Mucosa of rectum (tissue), 2 donors: ENCODE measurements around the gene PIEZO2.

ENCODE experiments used
- H3K27ac ChIP-seq, 2 donors: one replicate each; pipeline ENCODE4 v1.7.0; 2013; ENCODE audit warnings: inconsistent platforms in 2 of 2, low read depth in 2 of 2, low read length in 2 of 2
- H3K27me3 ChIP-seq, 2 donors: one replicate each; pipeline ENCODE4 v1.7.0; 2013; ENCODE audit warnings: low read length in 2 of 2; ENCODE audit not compliant: control insufficient read depth in 2 of 2, insufficient read depth in 2 of 2
- H3K36me3 ChIP-seq, 2 donors: one replicate each; pipeline ENCODE4 v1.7.0; 2013; ENCODE audit warnings: low read length in 2 of 2; ENCODE audit not compliant: control insufficient read depth in 2 of 2, insufficient read depth in 2 of 2
- H3K4me1 ChIP-seq, 2 donors: one replicate each; pipeline ENCODE4 v1.7.0; 2013; ENCODE audit warnings: low read length in 2 of 2, mild to moderate bottlenecking in 1 of 2; ENCODE audit not compliant: control insufficient read depth in 2 of 2, insufficient read depth in 2 of 2
- H3K4me3 ChIP-seq, 2 donors: one replicate each; pipeline ENCODE4 v1.7.0; 2013; ENCODE audit warnings: low read length in 2 of 2
- H3K9ac ChIP-seq, 2 donors: one replicate each; pipeline ENCODE4 v1.7.0; 2013; ENCODE audit warnings: low read length in 2 of 2, low read depth in 1 of 2, mild to moderate bottlenecking in 1 of 2
- H3K9me3 ChIP-seq, 2 donors: one replicate each; pipeline ENCODE4 v1.7.0; 2013; ENCODE audit warnings: low read length in 2 of 2; ENCODE audit not compliant: control insufficient read depth in 2 of 2
- donor health status: healthy.
- donor health status: Normal muscosa, but diverticular disease.

Gene PIEZO2

DNA sequence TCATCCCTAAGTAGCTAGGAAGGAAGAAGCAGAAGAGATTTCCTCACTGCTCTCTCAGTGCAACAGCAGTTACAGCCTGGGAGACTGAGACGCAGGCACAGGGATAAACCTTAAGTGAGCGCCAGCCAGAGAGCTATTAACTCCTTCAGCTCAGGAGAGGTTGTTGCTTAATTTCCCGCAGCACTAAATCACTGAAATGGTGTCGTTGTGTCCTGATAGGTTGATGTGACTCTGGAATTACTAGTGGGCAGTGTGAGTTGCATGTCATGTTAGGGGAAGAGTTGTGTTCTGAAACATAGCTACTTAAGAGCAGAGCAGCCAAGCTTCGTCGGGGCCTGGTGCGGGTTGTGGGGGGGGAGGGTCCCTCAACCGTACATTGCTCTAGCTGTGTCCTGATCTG, 397.7 kb downstream of the PIEZO2 start:
- H3K9me3 ChIP-seq = no peaks in the 10 kb centered on the region
- no peaks in the 10 kb centered on the region for H3K4me1 ChIP-seq
- H3K4me3 ChIP-seq = no peak overlapping the region
- no peaks in the 10 kb centered on the region for H3K36me3 ChIP-seq
- H3K9ac ChIP-seq = no peak overlapping the region
- no peak overlapping the region for H3K27ac ChIP-seq
- no peaks in the 10 kb centered on the region for H3K27me3 ChIP-seq

DNA sequence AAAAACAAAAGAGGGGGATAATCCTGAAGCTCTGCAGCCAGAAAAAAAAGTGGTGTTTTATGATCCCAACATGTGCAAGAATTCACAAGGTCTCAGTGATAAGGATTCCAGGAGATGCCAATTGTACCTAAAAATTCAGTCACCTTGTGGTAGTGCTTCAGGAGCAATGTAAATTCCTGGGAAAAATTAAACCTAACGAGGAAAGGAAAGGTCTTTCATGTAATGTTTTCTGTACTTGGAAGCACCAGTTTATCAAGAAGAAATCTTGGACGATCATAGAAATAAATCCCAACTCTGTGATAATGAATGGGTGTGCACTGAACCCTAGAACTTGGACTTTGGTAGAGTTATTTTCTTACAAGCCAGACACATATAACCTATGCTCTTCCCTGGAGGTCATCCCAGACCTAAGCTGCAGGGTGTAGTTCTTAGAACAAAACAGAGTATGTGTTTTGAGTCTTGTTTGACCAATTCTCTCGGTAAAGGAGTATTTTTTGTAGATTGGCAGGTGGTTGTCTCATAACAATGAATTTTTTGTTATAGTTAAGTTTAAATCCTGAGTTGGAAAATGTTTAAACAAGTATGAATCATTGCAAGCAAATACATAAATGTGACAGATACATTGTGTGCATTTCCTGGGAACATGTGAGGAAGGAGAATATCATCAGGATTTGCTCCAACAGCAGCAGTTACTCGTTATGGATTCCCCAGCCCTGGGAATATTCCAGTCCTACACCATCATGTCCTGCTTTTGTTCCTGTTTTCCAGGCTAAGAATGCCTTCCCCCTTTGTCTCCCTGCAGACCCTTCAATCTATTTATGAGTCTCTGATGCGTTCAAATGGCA, 399.0 kb downstream of the PIEZO2 start:
- Histone ChIP-seq H3K4me1 (no peaks in the 10 kb centered on the region), H3K4me3 (no peak overlapping the region), H3K9me3 (no peaks in the 10 kb centered on the region), H3K27me3 (no peaks in the 10 kb centered on the region), H3K9ac (no peak overlapping the region), H3K36me3 (no peaks in the 10 kb centered on the region), H3K27ac (no peak overlapping the region)

DNA sequence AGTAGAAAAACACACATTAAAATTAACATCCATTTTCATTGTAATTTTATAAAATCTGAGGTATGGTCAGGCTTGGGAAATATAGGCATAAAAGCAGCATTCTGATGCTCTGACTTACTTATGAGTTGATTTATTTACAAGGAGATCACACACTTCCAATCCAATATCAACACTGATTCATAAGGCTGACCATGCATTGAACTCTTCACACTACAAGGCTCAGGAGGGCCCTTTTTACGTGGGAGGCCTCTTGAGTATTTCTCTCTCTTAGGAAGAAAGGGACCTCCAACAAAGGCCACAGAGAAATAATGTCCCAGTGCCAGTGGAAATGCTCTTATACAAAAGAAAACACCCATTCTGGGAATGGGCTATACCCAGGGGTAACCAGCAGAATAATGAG, 400.7 kb downstream of the PIEZO2 start:
- Histone ChIP-seq H3K27ac (no peak overlapping the region), H3K4me3 (no peak overlapping the region)

DNA sequence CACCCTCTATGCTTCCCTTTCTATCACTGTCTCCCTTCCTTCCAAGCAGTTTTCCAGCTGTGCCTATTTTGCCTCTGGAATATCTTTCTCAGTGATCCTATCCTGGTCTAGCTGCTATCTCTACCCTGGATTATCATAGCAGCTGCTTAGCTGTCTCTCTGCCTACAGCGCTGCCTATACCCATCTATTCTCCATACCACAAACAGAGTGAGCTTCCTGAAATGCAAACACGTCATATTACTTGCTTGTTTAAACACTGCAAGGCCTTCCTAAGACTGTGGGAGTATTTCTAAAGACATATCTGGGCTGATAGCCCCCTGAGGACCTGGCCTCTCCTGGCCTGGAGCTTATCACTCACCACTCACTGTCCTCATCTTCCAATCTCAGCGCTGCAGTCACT, 403.4 kb downstream of the PIEZO2 start:
- Histone ChIP-seq H3K27ac (no peak overlapping the region), H3K36me3 (no peaks in the 10 kb centered on the region), H3K9ac (no peak overlapping the region), H3K4me3 (no peak overlapping the region), H3K27me3 (no peaks in the 10 kb centered on the region), H3K9me3 (no peaks in the 10 kb centered on the region), H3K4me1 (no peaks in the 10 kb centered on the region)

More for the DNA sequence above, 400.7 kb downstream of the PIEZO2 start:
- no peaks in the 10 kb centered on the region for H3K4me1 ChIP-seq
- H3K9me3 ChIP-seq = no peaks in the 10 kb centered on the region
- no peaks in the 10 kb centered on the region for H3K36me3 ChIP-seq
- no peaks in the 10 kb centered on the region for H3K27me3 ChIP-seq
- no peak overlapping the region for H3K9ac ChIP-seq

DNA sequence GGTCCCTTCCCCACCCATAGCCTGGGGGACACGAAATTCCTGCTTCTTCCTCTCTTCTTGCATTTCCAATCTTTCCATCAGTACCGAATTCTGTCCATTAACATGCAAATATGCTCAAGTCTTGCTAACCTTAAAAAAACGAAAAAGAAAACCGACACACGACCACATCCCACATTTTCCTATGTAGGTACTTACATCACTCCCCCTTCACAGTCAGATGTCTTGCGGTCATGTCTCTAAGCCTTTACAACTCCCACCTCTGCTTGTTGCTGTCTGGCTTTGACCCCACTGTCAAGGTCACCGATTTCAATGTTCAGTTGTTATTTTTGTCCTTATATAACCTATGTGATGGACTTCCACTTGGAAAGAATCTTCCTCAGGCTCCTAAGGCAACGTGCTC, 404.1 kb downstream of the PIEZO2 start:
- Histone ChIP-seq H3K9ac (no peak overlapping the region), H3K36me3 (no peaks in the 10 kb centered on the region), H3K9me3 (no peaks in the 10 kb centered on the region), H3K4me3 (no peak overlapping the region), H3K27ac (no peak overlapping the region), H3K27me3 (no peaks in the 10 kb centered on the region), H3K4me1 (no peaks in the 10 kb centered on the region)

DNA sequence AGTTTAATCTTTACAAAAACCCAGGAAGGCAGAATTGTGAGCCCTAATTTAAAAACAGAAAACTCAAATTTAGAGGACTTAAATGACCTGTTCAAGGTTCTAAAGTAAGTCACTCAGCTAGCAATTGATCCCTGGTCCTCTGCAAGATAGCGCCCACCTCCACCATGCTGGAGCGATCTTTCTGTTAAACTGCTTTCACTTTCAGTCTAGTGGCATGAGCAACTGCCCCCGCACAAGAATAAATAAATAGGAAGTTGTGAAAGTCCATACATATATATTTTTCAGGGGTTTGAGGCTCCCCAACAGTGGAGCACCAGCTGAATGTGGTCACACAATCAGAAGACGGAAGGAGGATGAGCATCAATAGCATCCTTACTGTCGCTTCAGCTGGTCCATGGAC, 405.6 kb downstream of the PIEZO2 start:
- H3K4me3 ChIP-seq = no peak overlapping the region
- H3K36me3 ChIP-seq = no peaks in the 10 kb centered on the region
- no peaks in the 10 kb centered on the region for H3K9me3 ChIP-seq
- H3K9ac ChIP-seq = no peak overlapping the region
- no peaks in the 10 kb centered on the region for H3K4me1 ChIP-seq
- no peak overlapping the region for H3K27ac ChIP-seq
- no peaks in the 10 kb centered on the region for H3K27me3 ChIP-seq

DNA sequence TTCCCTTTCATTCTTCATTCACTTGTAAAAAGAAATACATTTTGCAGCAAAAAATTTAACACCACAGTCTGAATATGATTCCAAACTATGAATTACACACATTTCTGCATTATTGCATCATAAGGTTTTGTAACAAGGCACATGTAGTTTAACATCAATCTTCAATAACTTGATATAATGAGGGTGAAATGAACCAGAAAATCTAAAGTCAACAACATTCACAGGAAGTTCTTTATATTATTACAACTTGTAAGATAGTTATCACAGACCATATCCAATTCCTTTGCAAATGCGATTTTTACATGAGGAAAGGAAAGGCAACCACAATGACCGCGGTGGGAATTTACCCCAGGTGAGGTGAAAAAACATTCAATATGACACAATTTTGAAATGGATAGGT, 410.2 kb downstream of the PIEZO2 start:
- Histone ChIP-seq H3K9me3 (no peaks in the 10 kb centered on the region), H3K27me3 (no peaks in the 10 kb centered on the region), H3K27ac (no peak overlapping the region), H3K4me1 (no peaks in the 10 kb centered on the region), H3K4me3 (no peak overlapping the region), H3K9ac (no peak overlapping the region), H3K36me3 (no peaks in the 10 kb centered on the region)

DNA sequence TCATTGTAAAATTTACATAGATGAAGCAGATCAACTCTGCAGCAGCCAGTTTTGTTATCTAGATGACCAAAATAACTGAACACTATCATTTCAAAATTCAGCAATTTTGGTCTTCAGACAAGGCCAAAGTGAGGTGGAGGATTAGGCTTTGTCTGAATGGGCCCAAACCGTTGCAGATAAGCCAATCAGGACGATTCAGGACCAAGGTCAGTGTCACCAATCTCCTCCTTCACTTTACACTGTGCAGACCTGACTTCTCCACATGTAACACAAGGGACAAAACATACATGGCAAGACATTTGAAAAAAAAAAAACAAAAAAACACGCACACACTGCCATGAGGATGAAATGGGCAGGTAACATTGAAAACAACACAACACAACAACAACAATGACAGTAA, 412.4 kb downstream of the PIEZO2 start:
- Histone ChIP-seq H3K27me3 (no peaks in the 10 kb centered on the region), H3K36me3 (no peaks in the 10 kb centered on the region), H3K9me3 (no peaks in the 10 kb centered on the region), H3K27ac (no peak overlapping the region), H3K4me3 (no peak overlapping the region), H3K4me1 (no peaks in the 10 kb centered on the region), H3K9ac (no peak overlapping the region)

DNA sequence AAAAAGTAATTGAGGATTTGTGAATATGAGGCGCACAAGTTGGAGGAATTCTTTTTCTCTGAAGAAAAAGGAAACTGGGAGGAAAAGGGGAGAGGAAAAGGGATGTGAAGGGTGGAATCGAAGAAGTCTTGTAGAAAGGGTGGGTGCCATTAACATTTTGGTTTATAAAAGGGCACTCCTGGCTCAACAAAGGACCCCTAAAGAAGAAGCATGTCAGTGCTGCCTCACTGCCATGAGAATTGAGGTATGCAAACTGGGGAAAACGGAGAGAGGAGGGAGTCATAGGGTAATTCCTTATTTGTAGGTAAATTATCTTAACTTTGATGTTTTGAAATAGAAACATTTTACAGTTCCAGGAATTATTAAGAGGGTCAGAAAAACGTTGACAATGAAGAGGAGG, 416.4 kb downstream of the PIEZO2 start:
- Histone ChIP-seq H3K27me3 (no peaks in the 10 kb centered on the region), H3K4me1 (no peaks in the 10 kb centered on the region), H3K4me3 (no peak overlapping the region), H3K9ac (no peak overlapping the region), H3K36me3 (no peaks in the 10 kb centered on the region), H3K9me3 (no peaks in the 10 kb centered on the region), H3K27ac (no peak overlapping the region)

DNA sequence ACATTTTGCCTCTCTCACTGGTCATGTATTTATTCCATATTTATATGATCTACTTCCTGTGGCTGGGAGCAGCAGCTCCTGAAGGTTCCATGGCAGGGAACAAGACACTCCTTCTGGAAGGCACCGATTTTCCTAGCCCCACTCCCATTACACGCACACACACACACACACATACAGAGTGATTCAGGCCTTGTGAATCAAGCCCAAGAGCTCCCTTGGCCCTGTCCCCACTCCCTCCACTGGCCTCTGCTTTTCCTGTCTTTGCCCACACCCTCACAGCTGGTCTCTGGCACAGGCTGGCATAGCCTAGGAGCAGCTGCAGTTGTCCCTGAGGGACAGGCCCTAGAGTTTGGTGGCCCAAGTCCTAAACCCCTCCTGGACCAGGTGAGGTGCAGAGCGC, 421.9 kb downstream of the PIEZO2 start:
- Histone ChIP-seq H3K27ac (no peak overlapping the region), H3K9ac (no peak overlapping the region), H3K4me1 (no peaks in the 10 kb centered on the region), H3K36me3 (no peaks in the 10 kb centered on the region), H3K9me3 (no peaks in the 10 kb centered on the region), H3K27me3 (no peaks in the 10 kb centered on the region), H3K4me3 (no peak overlapping the region)
